Tibial nerve (tissue), 4 donors: ENCODE data around the gene HPF1. TPM values are rescaled to one million over a fixed set of nuclear protein-coding genes. Genes with fewer than 3 reads are reported as not detected.
A peak's percentile ranks its signal among the peaks of the same experiment; 100 is the strongest.

Experiments used
- DNase-seq, 2 donors: peaks; one replicate each; pipeline ENCODE4 v3.0.0-alpha.2; 2019; ENCODE audit warnings: low spot score in 2 of 2
- H3K27ac ChIP-seq, 4 donors: fragments of 200-600 bp; sonication (generic) in 3 of 4; one replicate each; pipeline ENCODE4 v1.5.1; 2017 to 2019; ENCODE audit warnings: mild to moderate bottlenecking in 1 of 4
- H3K27me3 ChIP-seq, 2 donors: fragments of 200-600 bp; sonication (generic) in 1 of 2; one replicate each; pipeline versions ENCODE4 v1.5.1 to v1.6.0; 2017 to 2019
- H3K36me3 ChIP-seq, 3 donors: fragments of 200-600 bp; sonication (generic); one replicate each; pipeline ENCODE4 v1.5.1; 2018 to 2019
- H3K4me1 ChIP-seq, 4 donors: fragments of 200-600 bp; sonication (generic) in 3 of 4; one replicate each; pipeline ENCODE4 v1.5.1; 2017 to 2019
- H3K4me3 ChIP-seq, 4 donors: fragments of 200-600 bp; sonication (generic) in 3 of 4; one replicate each; pipeline ENCODE4 v1.5.1; 2017 to 2019; ENCODE audit warnings: mild to moderate bottlenecking in 1 of 4, moderate library complexity in 1 of 4
- H3K9me3 ChIP-seq, 4 donors: fragments of 200-600 bp; sonication (generic) in 3 of 4; one replicate each; pipeline ENCODE4 v1.5.1; 2017 to 2019
- CTCF ChIP-seq, 5 experiments: fragments of 200-600 bp in 3 of 5; fragments of 450-650 bp in 2 of 5; sonication (generic) in 3 of 5; IDR thresholded peaks; one replicate each; pipeline ENCODE4 v1.5.1; 2016 to 2019; ENCODE audit warnings: antibody characterized with exemption in 5 of 5, mild to moderate bottlenecking in 3 of 5, moderate library complexity in 2 of 5
- EP300 ChIP-seq, 2 donors: sonication (generic); formaldehyde crosslinking; IDR thresholded peaks; one replicate each; pipeline ENCODE4 v1.6.1; 2017; ENCODE audit warnings: antibody characterized with exemption in 2 of 2, mild to moderate bottlenecking in 1 of 2
- POLR2A ChIP-seq, 2 donors: fragments of 450-650 bp; IDR thresholded peaks; one replicate each; pipeline ENCODE4 v1.6.1; 2017; ENCODE audit warnings: antibody characterized with exemption in 2 of 2, mild to moderate bottlenecking in 2 of 2, moderate library complexity in 2 of 2
- WGBS, 2 donors: methylation state at CpG; one replicate each; pipeline ENCODE4 v1.1.5; 2018; 5-methylcytosine and 5-hydroxymethylcytosine counted together
- total RNA-seq, 4 donors: library from RNA; depleted of rRNA; stranded (reverse); fragments of >200 nt; gene quantifications; one replicate each; pipeline ENCODE4 v1.1.0, GENCODE V29; 2016

The HPF1 gene
- total RNA-seq, 4 donors from 2014 or later: 14.1 to 33.9 (median 24.5) TPM

DNA sequence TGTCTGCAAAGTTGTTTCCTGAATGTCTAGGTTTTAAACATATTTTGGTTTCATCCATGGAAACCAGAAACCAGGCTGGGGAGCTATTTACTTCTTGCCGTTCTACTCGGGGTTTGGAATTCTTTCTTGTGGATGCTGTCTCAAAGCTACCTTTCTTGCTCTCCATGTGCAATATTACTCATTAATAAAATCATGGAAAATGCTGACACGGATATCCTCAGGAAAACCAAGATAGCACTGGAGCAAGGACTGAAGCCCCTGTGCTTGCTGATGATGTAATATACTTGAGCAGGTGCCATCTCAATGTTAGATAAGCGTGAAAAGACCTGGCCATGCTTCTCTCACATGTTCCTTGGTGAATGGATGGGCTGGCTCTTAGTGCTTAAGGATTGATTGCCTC is 41.5 kb upstream of the HPF1 start:
- H3K27me3 ChIP-seq: no peaks in the 10 kb centered on the region
- no peak overlapping the region for H3K27ac ChIP-seq
- peaks cover 0 to 8% (median 3%) of the 10 kb centered on the region in 4 donors for H3K4me1 ChIP-seq
- H3K36me3 ChIP-seq: no peaks in the 10 kb centered on the region
- no peak for DNase-seq
- H3K4me3 ChIP-seq: no peak overlapping the region
- 90 to 91% methylated on average over 4 of the region's 4 CpGs for WGBS, 2 donors
- H3K9me3 ChIP-seq: no peaks in the 10 kb centered on the region
- no peak for TF ChIP-seq CTCF (IDR thresholded peaks at IDR 0.05)
- TF ChIP-seq EP300 (IDR thresholded peaks at IDR 0.05): no peak
- TF ChIP-seq POLR2A (IDR thresholded peaks at IDR 0.05): no peak

- H3K4me1 ChIP-seq: peaks cover 0 to 22% (median 2%) of the 10 kb centered on the region in 4 donors
- H3K27me3 ChIP-seq: peaks cover 0 to 1% of the 10 kb centered on the region in 2 donors
- H3K9me3 ChIP-seq: no peaks in the 10 kb centered on the region
- 48 to 51% methylated on average over 4 of the region's 4 CpGs for WGBS, 2 donors
- H3K36me3 ChIP-seq: no peaks in the 10 kb centered on the region
- TF ChIP-seq POLR2A (IDR thresholded peaks at IDR 0.05): no peak
- H3K27ac ChIP-seq: no peak overlapping the region
- no peak for DNase-seq
- no peak overlapping the region for H3K4me3 ChIP-seq
Observed at GRCh38 chr4:169795585-169795984, 37.8 kb upstream of the HPF1 start.

GRCh38 chr4:169791527-169792156 is 33.9 kb upstream of the HPF1 start:
- Histone ChIP-seq H3K4me3 (peak overlapping the region; percentile 1 to 46 (median 28)), H3K27me3 (peaks cover 0 to 38% of the 10 kb centered on the region in 2 donors), H3K36me3 (no peaks in the 10 kb centered on the region), H3K27ac (peak overlapping the region in 1 of 4 donors; percentile 56), H3K9me3 (no peaks in the 10 kb centered on the region), H3K4me1 (peaks cover 0 to 14% (median 0%) of the 10 kb centered on the region in 4 donors)
- WGBS, 2 donors: 2 to 7% methylated on average over 29 of the region's 29 CpGs
- peak; percentile 37 to 66 (median 53) for TF ChIP-seq CTCF (IDR thresholded peaks at IDR 0.05)
- TF ChIP-seq POLR2A (IDR thresholded peaks at IDR 0.05): no peak
- TF ChIP-seq EP300 (IDR thresholded peaks at IDR 0.05): peak in 1 of 2 donors; percentile 42
- DNase-seq: peak; percentile 15 to 40

- H3K27me3 ChIP-seq: peaks cover 0 to 38% of the 10 kb centered on the region in 2 donors
- WGBS, 2 donors: 58 to 65% methylated on average over 2 of the region's 2 CpGs
- no peak for TF ChIP-seq EP300 (IDR thresholded peaks at IDR 0.05)
- no peak for TF ChIP-seq POLR2A (IDR thresholded peaks at IDR 0.05)
- no peak for TF ChIP-seq CTCF (IDR thresholded peaks at IDR 0.05)
Observed at GRCh38 chr4:169791062-169791461, 33.3 kb upstream of the HPF1 start.

DNA sequence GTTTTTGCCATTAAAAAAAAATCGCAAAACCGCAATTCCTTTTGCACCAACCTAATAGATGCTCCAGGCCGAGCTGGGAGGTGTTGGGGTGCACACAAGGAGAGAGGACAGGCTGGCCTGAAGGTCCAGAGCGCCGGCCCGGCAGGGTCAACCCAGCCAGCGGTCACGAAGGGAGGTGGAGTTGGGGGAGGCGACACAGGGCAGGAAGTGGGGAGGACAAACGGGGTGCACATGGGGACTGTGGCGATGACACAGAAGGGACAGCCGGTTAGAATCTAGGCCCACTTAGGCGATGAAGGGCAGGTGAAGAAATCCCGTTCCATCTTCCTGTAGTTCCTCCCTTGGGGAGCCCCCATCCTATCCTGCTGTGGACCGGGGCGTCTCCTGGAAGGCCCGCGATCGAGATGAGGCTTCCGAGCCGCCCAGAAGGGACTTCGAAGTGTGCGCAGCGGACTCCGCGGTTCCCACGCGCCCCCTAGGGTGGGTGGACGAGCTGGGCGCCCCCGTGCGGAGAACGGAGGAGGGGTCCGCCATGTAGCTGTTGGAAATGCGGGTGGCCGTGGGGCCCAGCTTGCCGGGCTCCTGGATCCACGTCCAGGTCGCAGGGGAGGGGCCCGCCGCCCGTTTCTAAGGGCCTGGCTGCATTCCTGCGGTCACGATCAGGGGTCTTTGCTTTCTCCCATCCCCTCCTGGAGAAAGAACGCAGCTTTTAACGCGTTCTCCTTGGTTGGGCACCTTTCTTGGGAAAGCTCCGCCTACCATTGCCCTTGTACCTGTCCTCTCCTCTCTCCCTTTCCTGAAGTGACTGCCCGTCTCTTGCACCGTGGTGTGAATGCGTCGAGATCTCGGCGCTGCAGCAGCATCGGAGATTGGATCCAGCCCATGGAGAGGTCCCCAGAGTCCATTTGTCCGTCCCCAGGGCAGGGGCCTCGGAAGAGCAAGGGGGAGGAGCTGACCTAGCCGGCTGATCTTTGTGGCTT is 17.0 kb upstream of the HPF1 start:
- H3K36me3 ChIP-seq: no peaks in the 10 kb centered on the region
- no peak overlapping the region for H3K27ac ChIP-seq
- TF ChIP-seq CTCF (IDR thresholded peaks at IDR 0.05) (no peak), POLR2A (IDR thresholded peaks at IDR 0.05) (no peak), EP300 (IDR thresholded peaks at IDR 0.05) (no peak)
- H3K4me3 ChIP-seq: peak overlapping the region in 2 of 4 donors; percentile 11 to 27
- no peak for DNase-seq
- H3K27me3 ChIP-seq: peaks cover 0 to 23% of the 10 kb centered on the region in 2 donors
- peaks cover 0 to 9% (median 3%) of the 10 kb centered on the region in 4 donors for H3K4me1 ChIP-seq
- 20 to 33% methylated on average over 57 to 58 of the region's 58 CpGs for WGBS, 2 donors
- H3K9me3 ChIP-seq: peaks cover 0 to 3% (median 0%) of the 10 kb centered on the region in 4 donors

More at GRCh38 chr4:169791062-169791461, 33.3 kb upstream of the HPF1 start:
- Histone ChIP-seq H3K27ac (no peak overlapping the region), H3K36me3 (no peaks in the 10 kb centered on the region), H3K4me1 (peaks cover 0 to 14% (median 0%) of the 10 kb centered on the region in 4 donors), H3K4me3 (no peak overlapping the region), H3K9me3 (no peaks in the 10 kb centered on the region)
- no peak for DNase-seq
